Measurements from ENCODE around the gene TMTC1.

The TMTC1 gene

DNA sequence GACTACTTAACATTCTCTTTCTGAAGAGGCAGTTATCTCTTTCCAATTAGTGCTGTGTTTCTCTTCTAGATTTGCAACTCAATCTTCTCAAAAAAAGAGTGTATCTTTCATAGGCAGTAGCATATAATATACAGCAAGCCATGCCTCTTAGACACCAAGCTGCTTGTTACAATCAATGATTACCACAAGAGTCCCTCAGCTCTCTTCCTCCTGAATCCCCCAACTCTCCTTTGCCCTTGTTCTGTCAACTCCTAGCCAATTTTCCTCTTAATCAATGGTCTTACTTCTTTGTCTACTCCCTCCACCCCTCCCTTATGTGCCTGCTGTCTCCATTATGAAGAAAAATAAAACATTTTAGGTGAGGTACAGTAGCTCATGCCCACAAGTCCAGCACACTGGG is 2.6 kb downstream of the TMTC1 start:
- H3F3A ChIP-seq (ENCODE audit: insufficient read depth, low read length) = no peaks in the 10 kb centered on the region

DNA sequence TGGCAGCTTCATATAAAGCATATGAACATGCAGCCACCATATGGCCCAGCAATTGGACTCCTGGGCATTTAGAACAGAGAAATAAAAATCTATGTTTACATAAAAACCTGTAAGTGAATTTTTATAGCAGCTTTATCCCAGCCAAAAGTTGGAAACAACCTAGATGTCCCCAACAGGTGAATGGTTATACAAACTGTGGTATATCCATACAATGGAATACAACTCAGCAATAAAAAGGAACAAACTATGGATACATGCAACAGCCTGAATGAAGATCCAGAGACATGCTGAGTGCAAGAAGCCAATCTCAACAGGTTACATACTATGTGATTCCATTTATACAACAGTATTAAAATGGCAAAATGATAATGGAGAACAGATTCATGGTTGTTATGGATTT is 3.7 kb downstream of the TMTC1 start:
- H3K27me3 ChIP-seq (ENCODE audit: insufficient read depth, low read length) = no peaks in the 10 kb centered on the region
- no peaks in the 10 kb centered on the region for H3K4me1 ChIP-seq (ENCODE audit: insufficient read depth, low read length, severe bottlenecking)
- no peaks in the 10 kb centered on the region for H3K79me2 ChIP-seq (ENCODE audit: insufficient read depth, low read length)
- H3K4me3 ChIP-seq (ENCODE audit: low read depth, low read length, poor library complexity, severe bottlenecking) = no peak overlapping the region
- H3K4me2 ChIP-seq (ENCODE audit: low read length) = no peak overlapping the region
- H3F3A ChIP-seq (ENCODE audit: insufficient read depth, low read length) = no peaks in the 10 kb centered on the region
- no peak overlapping the region for H2AFZ ChIP-seq (ENCODE audit: low read length)
- no peak overlapping the region for H3K27ac ChIP-seq (ENCODE audit: low read depth, low read length, poor library complexity, severe bottlenecking)
- TF ChIP-seq CTCF (IDR thresholded peaks at IDR 0.05; ENCODE audit: low read length) (no peak), EZH2 (IDR thresholded peaks at IDR 0.05; ENCODE audit: borderline replicate concordance, low read length) (no peak)
- H3K9ac ChIP-seq (ENCODE audit: low read length) = no peak overlapping the region
- no peaks in the 10 kb centered on the region for H4K20me1 ChIP-seq (ENCODE audit: insufficient read depth, low read length)
- no peaks in the 10 kb centered on the region for H3K9me3 ChIP-seq (ENCODE audit: low read length)
- no peaks in the 10 kb centered on the region for H3K9me2 ChIP-seq (ENCODE audit: low read depth, low read length)
- no peaks in the 10 kb centered on the region for H3K36me3 ChIP-seq (ENCODE audit: insufficient read depth, low read length)

More for the DNA sequence above, 2.6 kb downstream of the TMTC1 start:
- H3K4me1 ChIP-seq (ENCODE audit: insufficient read depth, low read length, severe bottlenecking) = no peaks in the 10 kb centered on the region
- H3K9me2 ChIP-seq (ENCODE audit: low read depth, low read length) = no peaks in the 10 kb centered on the region
- no peaks in the 10 kb centered on the region for H4K20me1 ChIP-seq (ENCODE audit: insufficient read depth, low read length)
- no peak for TF ChIP-seq CTCF (IDR thresholded peaks at IDR 0.05; ENCODE audit: low read length)
- TF ChIP-seq EZH2 (IDR thresholded peaks at IDR 0.05; ENCODE audit: borderline replicate concordance, low read length) = no peak
- H3K27ac ChIP-seq (ENCODE audit: low read depth, low read length, poor library complexity, severe bottlenecking) = no peak overlapping the region
- no peaks in the 10 kb centered on the region for H3K79me2 ChIP-seq (ENCODE audit: insufficient read depth, low read length)
- no peaks in the 10 kb centered on the region for H3K36me3 ChIP-seq (ENCODE audit: insufficient read depth, low read length)
- H3K9me3 ChIP-seq (ENCODE audit: low read length) = no peaks in the 10 kb centered on the region
- no peak overlapping the region for H3K4me3 ChIP-seq (ENCODE audit: low read depth, low read length, poor library complexity, severe bottlenecking)
- H3K27me3 ChIP-seq (ENCODE audit: insufficient read depth, low read length) = no peaks in the 10 kb centered on the region
- H2AFZ ChIP-seq (ENCODE audit: low read length) = no peak overlapping the region
- no peak overlapping the region for H3K9ac ChIP-seq (ENCODE audit: low read length)
- H3K4me2 ChIP-seq (ENCODE audit: low read length) = no peak overlapping the region

DNA sequence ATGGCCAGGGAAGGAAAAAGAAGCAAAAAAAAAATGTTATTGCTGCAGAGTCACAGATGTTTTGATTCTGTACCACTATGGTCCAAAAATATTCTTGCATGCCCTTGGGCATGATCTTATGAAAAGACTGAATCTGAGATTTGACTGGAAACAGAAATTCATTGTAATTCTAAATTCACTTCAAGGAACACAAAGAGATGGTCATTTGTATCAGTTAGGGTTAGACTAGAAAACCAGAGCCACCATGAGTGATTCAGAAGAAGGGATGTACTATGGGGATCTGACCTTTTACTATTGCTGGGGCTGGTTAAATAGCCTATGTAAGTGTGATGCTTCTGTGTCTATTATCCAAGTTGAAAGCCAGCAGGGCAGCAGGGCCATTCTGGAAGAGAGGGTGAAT is 5.2 kb downstream of the TMTC1 start:
- Histone ChIP-seq H3K4me2 (ENCODE audit: low read length) (no peak overlapping the region), H3K27ac (ENCODE audit: low read depth, low read length, poor library complexity, severe bottlenecking) (no peak overlapping the region), H3K27me3 (ENCODE audit: insufficient read depth, low read length) (no peaks in the 10 kb centered on the region), H4K20me1 (ENCODE audit: insufficient read depth, low read length) (no peaks in the 10 kb centered on the region), H3K9me3 (ENCODE audit: low read length) (no peaks in the 10 kb centered on the region), H3K79me2 (ENCODE audit: insufficient read depth, low read length) (no peaks in the 10 kb centered on the region), H3K4me1 (ENCODE audit: insufficient read depth, low read length, severe bottlenecking) (no peaks in the 10 kb centered on the region), H3K36me3 (ENCODE audit: insufficient read depth, low read length) (no peaks in the 10 kb centered on the region), H3K4me3 (ENCODE audit: low read depth, low read length, poor library complexity, severe bottlenecking) (no peak overlapping the region), H2AFZ (ENCODE audit: low read length) (no peak overlapping the region), H3F3A (ENCODE audit: insufficient read depth, low read length) (no peaks in the 10 kb centered on the region), H3K9ac (ENCODE audit: low read length) (no peak overlapping the region), H3K9me2 (ENCODE audit: low read depth, low read length) (no peaks in the 10 kb centered on the region)
- TF ChIP-seq CTCF (IDR thresholded peaks at IDR 0.05; ENCODE audit: low read length) = no peak

Data from OCI-LY1 (cell line).